ENCODE results near the gene MACROD2. TPM values are rescaled to one million over a fixed set of nuclear protein-coding genes. Genes with fewer than 3 reads are reported as not detected.

MACROD2 gene
- total RNA-seq, 1 donor from 2014 or later, result 0.13 TPM

- no peak for DNase-seq (ENCODE audit: low read depth in 2 of 2)
Observed at GRCh38 chr20:15609921-15610320, 1614.6 kb downstream of the MACROD2 start.

GRCh38 chr20:15610787-15611186 is 1615.5 kb downstream of the MACROD2 start:
- DNase-seq (ENCODE audit: low read depth in 2 of 2), result no peak

- DNase-seq (ENCODE audit: low read depth in 2 of 2), result no peak
Observed at GRCh38 chr20:15611541-15611940, 1616.2 kb downstream of the MACROD2 start.

- DNase-seq (ENCODE audit: low read depth in 2 of 2), result no peak
Observed at GRCh38 chr20:15612198-15612597, 1616.9 kb downstream of the MACROD2 start.

GRCh38 chr20:15612769-15613168 is 1617.5 kb downstream of the MACROD2 start:
- no peak for DNase-seq (ENCODE audit: low read depth in 2 of 2)

- no peak for DNase-seq (ENCODE audit: low read depth in 2 of 2)
Observed at GRCh38 chr20:15613530-15613929, 1618.2 kb downstream of the MACROD2 start.

GRCh38 chr20:15616626-15617025 is 1621.3 kb downstream of the MACROD2 start:
- no peak for DNase-seq (ENCODE audit: low read depth in 2 of 2)

GRCh38 chr20:15618110-15618509 is 1622.8 kb downstream of the MACROD2 start:
- no peak for DNase-seq (ENCODE audit: low read depth in 2 of 2)

GRCh38 chr20:15618912-15619311 is 1623.6 kb downstream of the MACROD2 start:
- no peak for DNase-seq (ENCODE audit: low read depth in 2 of 2)

- no peak for DNase-seq (ENCODE audit: low read depth in 2 of 2)
Observed at GRCh38 chr20:15619341-15619740, 1624.0 kb downstream of the MACROD2 start.

- DNase-seq (ENCODE audit: low read depth in 2 of 2), result no peak
Observed at GRCh38 chr20:15619816-15620215, 1624.5 kb downstream of the MACROD2 start.

- DNase-seq (ENCODE audit: low read depth in 2 of 2), result no peak
Observed at GRCh38 chr20:15622368-15622767, 1627.1 kb downstream of the MACROD2 start.

- DNase-seq (ENCODE audit: low read depth in 2 of 2), result no peak
Observed at GRCh38 chr20:15623215-15623614, 1627.9 kb downstream of the MACROD2 start.

- no peak for DNase-seq (ENCODE audit: low read depth in 2 of 2)
Observed at GRCh38 chr20:15625981-15626380, 1630.7 kb downstream of the MACROD2 start.

- no peak for DNase-seq (ENCODE audit: low read depth in 2 of 2)
Observed at GRCh38 chr20:15627089-15627488, 1631.8 kb downstream of the MACROD2 start.

- DNase-seq (ENCODE audit: low read depth in 2 of 2), result no peak
Observed at GRCh38 chr20:15627501-15627903, 1632.2 kb downstream of the MACROD2 start.

- DNase-seq (ENCODE audit: low read depth in 2 of 2), result no peak
Observed at GRCh38 chr20:15628851-15629353, 1633.6 kb downstream of the MACROD2 start.

GRCh38 chr20:15630360-15630759 is 1635.0 kb downstream of the MACROD2 start:
- no peak for DNase-seq (ENCODE audit: low read depth in 2 of 2)

GRCh38 chr20:15632680-15633079 is 1637.4 kb downstream of the MACROD2 start:
- DNase-seq (ENCODE audit: low read depth in 2 of 2), result no peak

- DNase-seq (ENCODE audit: low read depth in 2 of 2), result no peak
Observed at GRCh38 chr20:15634102-15634501, 1638.8 kb downstream of the MACROD2 start.

- no peak for DNase-seq (ENCODE audit: low read depth in 2 of 2)
Observed at GRCh38 chr20:15637546-15637945, 1642.2 kb downstream of the MACROD2 start.

- DNase-seq (ENCODE audit: low read depth in 2 of 2), result peak; percentile 48 to 78
Observed at GRCh38 chr20:15637950-15638754, 1642.8 kb downstream of the MACROD2 start.

GRCh38 chr20:15638816-15639215 is 1643.5 kb downstream of the MACROD2 start:
- DNase-seq (ENCODE audit: low read depth in 2 of 2), result peak; percentile 6 to 16
